Suprapubic skin (tissue), 3 donors: Measurements from ENCODE around the gene ANKS1A.

Source experiments
- EP300 ChIP-seq: sonication (generic); formaldehyde crosslinking; IDR thresholded peaks from one replicate; pipeline ENCODE4 v1.6.1; 2017; ENCODE audit warnings: antibody characterized with exemption
- TF ChIP-seq, protein P1 (sequence below), 2 donors: fragments of 200-600 bp in 1 of 2; fragments of 450-650 bp in 1 of 2; sonication (generic) in 1 of 2; IDR thresholded peaks; one replicate each; pipeline ENCODE4 v1.5.1; 2016 to 2019; ENCODE audit warnings: antibody characterized with exemption in 2 of 2, mild to moderate bottlenecking in 1 of 2, moderate library complexity in 1 of 2

DNA sequence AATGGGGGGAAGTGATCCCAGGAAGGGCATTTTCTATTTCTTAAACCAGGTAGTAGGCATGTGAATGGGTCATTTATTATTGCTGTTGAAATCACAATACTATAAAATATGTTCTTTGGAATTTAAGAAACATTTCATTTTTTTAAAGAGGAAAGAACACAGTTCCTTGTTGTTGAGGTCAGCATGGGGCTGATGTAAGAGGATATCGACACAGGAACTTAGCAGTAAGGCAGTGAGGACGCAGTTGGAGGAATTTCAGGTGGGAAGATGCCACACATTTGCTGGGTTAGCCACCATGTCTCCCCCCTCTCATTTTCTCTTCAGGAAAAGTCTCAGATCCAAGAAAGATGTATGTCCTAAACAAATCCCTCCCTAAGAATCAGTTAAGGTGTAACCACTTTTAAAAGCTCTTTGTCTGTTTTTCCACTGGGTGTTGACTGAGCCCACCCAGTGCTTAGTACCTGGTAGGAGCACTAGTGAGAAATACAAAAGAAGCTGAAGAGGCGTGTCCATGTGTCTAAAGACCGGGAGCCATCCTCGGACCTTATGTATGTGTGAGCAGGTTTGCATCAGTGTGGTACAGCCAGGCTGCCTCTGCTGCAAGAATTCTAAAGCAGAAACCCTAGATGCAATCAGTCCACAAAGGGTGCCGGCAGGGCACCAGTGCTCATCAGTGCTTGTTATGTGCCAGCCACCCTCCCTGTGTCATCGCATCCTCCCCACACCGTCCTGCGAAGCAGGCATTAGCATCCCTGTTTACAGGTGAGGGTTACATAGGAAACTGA lies 153.2 kb downstream of the ANKS1A start:
- TF ChIP-seq, protein P1, sequence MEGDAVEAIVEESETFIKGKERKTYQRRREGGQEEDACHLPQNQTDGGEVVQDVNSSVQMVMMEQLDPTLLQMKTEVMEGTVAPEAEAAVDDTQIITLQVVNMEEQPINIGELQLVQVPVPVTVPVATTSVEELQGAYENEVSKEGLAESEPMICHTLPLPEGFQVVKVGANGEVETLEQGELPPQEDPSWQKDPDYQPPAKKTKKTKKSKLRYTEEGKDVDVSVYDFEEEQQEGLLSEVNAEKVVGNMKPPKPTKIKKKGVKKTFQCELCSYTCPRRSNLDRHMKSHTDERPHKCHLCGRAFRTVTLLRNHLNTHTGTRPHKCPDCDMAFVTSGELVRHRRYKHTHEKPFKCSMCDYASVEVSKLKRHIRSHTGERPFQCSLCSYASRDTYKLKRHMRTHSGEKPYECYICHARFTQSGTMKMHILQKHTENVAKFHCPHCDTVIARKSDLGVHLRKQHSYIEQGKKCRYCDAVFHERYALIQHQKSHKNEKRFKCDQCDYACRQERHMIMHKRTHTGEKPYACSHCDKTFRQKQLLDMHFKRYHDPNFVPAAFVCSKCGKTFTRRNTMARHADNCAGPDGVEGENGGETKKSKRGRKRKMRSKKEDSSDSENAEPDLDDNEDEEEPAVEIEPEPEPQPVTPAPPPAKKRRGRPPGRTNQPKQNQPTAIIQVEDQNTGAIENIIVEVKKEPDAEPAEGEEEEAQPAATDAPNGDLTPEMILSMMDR (IDR thresholded peaks at IDR 0.05) = no peak
- no peak for TF ChIP-seq EP300
